GM18505 (cell line): ENCODE measurements around the gene TTC24.

Experiments used
- ATAC-seq: cut with Tn5 transposase; IDR thresholded peaks from one replicate; pipeline ENCODE4 v1.9.1; 2021; ENCODE audit not compliant: unreplicated experiment
- POLR2A ChIP-seq: IDR thresholded peaks from 4 replicates; pipeline ENCODE4 v1.6.1; 2011; ENCODE audit warnings: borderline replicate concordance; ENCODE audit not compliant: insufficient read depth, insufficient read length; ENCODE audit errors: extremely low read depth

TTC24 gene

GRCh38 chr1:156565519-156565918 is 14.0 kb upstream of the TTC24 start:
- no peak for TF ChIP-seq POLR2A
- no peak for ATAC-seq

GRCh38 chr1:156566436-156566835 is 13.1 kb upstream of the TTC24 start:
- ATAC-seq: no peak
- no peak for TF ChIP-seq POLR2A

GRCh38 chr1:156571261-156571852 is 8.2 kb upstream of the TTC24 start:
- no peak for ATAC-seq
- no peak for TF ChIP-seq POLR2A

- no peak for ATAC-seq
- TF ChIP-seq POLR2A: no peak
Measured at GRCh38 chr1:156571919-156572662, 7.4 kb upstream of the TTC24 start, which contains the start of gene IQGAP3. IQGAP3 (minus strand) TSS chr1:156572565; CDS start chr1:156572529, 36 bp downstream.

GRCh38 chr1:156572663-156573018 is 6.9 kb upstream of the TTC24 start:
- TF ChIP-seq POLR2A: no peak
- no peak for ATAC-seq

GRCh38 chr1:156574039-156574633 is 5.4 kb upstream of the TTC24 start:
- no peak for ATAC-seq

GRCh38 chr1:156577550-156577949 is 2.0 kb upstream of the TTC24 start:
- ATAC-seq: no peak
- TF ChIP-seq POLR2A: no peak

More at GRCh38 chr1:156574039-156574633, 5.4 kb upstream of the TTC24 start:
- TF ChIP-seq POLR2A: no peak

GRCh38 chr1:156578055-156578454 is 1.5 kb upstream of the TTC24 start:
- no peak for ATAC-seq
- no peak for TF ChIP-seq POLR2A

- peak; percentile 40 for TF ChIP-seq POLR2A
- no peak for ATAC-seq
Measured at GRCh38 chr1:156581661-156582387, 2.3 kb downstream of the TTC24 start.

- ATAC-seq: no peak
- TF ChIP-seq POLR2A: no peak
Measured at GRCh38 chr1:156582388-156583017, 3.0 kb downstream of the TTC24 start.

- TF ChIP-seq POLR2A: no peak
- ATAC-seq: no peak
Measured at GRCh38 chr1:156583821-156584622, 4.5 kb downstream of the TTC24 start.

- no peak for ATAC-seq
- no peak for TF ChIP-seq POLR2A
Measured at GRCh38 chr1:156584813-156585212, 5.3 kb downstream of the TTC24 start.
